CMK (cell line): ENCODE measurements around the gene PRDM16.

Experiments used
- DNase-seq: peaks from one replicate; pipeline ENCODE4 v3.0.0-alpha.2; 2010; ENCODE audit warnings: low read depth

Gene PRDM16

GRCh38 chr1:3032371-3033039 lies 36.5 kb upstream of the PRDM16 start:
- DNase-seq, result no peak

GRCh38 chr1:3033040-3033789 lies 35.8 kb upstream of the PRDM16 start:
- DNase-seq, result no peak

GRCh38 chr1:3033790-3034090 lies 35.3 kb upstream of the PRDM16 start:
- no peak for DNase-seq

GRCh38 chr1:3034162-3034561 lies 34.8 kb upstream of the PRDM16 start:
- DNase-seq, result no peak

GRCh38 chr1:3034728-3035562 lies 34.1 kb upstream of the PRDM16 start:
- no peak for DNase-seq

- DNase-seq, result no peak
Observed at GRCh38 chr1:3035563-3036446, 33.2 kb upstream of the PRDM16 start.

GRCh38 chr1:3036447-3037280 lies 32.3 kb upstream of the PRDM16 start:
- DNase-seq, result no peak

GRCh38 chr1:3037281-3038040 lies 31.5 kb upstream of the PRDM16 start:
- DNase-seq, result no peak

GRCh38 chr1:3038113-3038551 lies 30.9 kb upstream of the PRDM16 start:
- no peak for DNase-seq

- no peak for DNase-seq
Observed at GRCh38 chr1:3038571-3039181, 30.3 kb upstream of the PRDM16 start.

- DNase-seq, result no peak
Observed at GRCh38 chr1:3040004-3040403, 29.0 kb upstream of the PRDM16 start.

GRCh38 chr1:3042481-3042880 lies 26.5 kb upstream of the PRDM16 start:
- no peak for DNase-seq

- no peak for DNase-seq
Observed at GRCh38 chr1:3049164-3049563, 19.8 kb upstream of the PRDM16 start.

- DNase-seq, result no peak
Observed at GRCh38 chr1:3049905-3050304, 19.1 kb upstream of the PRDM16 start.

- no peak for DNase-seq
Observed at GRCh38 chr1:3050603-3051002, 18.4 kb upstream of the PRDM16 start.

- no peak for DNase-seq
Observed at GRCh38 chr1:3051270-3052268, 17.4 kb upstream of the PRDM16 start.

GRCh38 chr1:3052501-3052900 lies 16.5 kb upstream of the PRDM16 start:
- DNase-seq, result no peak

- DNase-seq, result no peak
Observed at GRCh38 chr1:3053366-3053980, 15.5 kb upstream of the PRDM16 start.
